CD4-positive, alpha-beta T cell treated with Interleukin-2 at 100 ng/mL for 4 hours (primary cell): Measurements from ENCODE around the gene LNX2.

Experiments used
- DNase-seq: peaks from one replicate; pipeline ENCODE4 v3.0.0-alpha.2; 2020; ENCODE audit warnings: low spot score

The LNX2 gene

DNA sequence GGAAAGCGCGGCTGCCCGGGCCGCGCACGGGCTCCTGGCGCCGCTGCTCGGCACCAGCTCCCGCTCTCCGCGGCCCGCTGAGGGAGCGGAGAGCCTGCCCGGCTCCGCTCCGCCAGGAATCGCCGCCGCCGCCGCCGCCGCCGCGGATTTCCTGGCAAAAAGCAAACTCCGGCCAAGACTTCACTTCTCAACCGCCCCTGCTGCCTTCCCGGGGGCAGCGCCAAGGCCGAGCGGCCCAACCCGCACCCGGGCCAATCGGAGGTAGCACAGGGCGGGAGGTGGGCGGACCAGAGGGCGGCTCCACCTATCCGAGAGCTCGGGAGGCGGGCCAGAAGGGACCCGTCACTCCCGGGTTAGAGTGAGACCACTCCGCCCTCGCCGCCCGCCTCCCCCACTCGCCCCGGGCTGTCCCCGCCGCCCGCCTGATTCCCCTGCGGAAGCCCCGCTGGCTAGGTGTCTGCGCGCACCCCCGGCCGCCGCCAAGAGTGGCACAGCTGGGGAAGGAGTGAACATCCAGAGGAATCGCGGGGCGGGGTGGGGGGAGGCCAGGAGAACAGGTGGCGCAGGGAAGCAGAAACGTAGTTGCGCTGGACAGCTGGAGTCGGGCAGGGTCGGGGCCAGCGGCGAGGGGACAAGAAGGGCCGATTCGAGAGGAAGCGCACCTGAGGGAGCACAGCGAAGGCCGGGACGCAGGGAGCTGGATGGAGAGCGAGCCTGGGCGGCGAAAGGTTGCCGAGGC lies at the start of gene LNX2:
Gene LNX2 (minus strand): TSS at position 153 of the 739 bp plus-strand sequence. CDS start 38,826 bp downstream, outside the sequence.
- peak; percentile 97 for DNase-seq

DNA sequence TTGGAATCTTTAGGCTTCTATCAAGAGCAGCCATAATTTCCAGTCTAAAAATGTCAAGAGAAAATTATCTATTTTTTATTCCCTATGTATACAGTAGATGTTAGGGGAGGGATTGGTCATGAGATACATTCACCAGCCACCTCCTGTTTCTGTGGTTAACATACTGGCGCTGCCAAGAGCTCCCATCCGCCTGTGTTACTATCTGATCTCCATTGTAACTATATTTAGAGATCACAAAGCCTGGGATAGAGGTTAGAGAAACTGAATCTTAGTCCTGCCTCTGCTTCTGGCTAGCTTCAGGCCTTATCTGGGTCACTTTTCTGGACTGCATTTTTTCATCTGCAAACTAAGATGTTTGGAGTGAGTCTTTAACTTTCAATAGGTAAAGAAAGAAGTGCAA lies 47.6 kb upstream of the LNX2 start:
- DNase-seq = no peak

DNA sequence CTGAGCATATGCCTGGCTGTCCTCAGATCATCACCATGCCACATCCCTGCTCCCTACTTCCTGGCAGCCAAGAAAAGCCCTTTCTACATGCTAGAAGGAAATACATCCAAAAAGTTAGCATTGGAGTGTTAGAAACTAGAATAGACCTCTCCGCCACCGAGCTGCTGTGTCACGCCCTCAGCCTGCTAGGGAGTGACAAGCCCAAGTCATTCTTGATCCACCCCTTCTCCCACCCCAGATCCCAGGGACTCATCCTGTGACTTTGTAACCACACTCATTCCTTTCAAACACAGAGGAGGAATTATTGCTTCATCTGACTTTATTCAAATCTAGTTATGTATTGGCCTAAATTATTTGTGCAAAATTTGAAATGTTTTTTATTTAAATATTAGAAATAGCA lies 46.6 kb upstream of the LNX2 start:
- no peak for DNase-seq

DNA sequence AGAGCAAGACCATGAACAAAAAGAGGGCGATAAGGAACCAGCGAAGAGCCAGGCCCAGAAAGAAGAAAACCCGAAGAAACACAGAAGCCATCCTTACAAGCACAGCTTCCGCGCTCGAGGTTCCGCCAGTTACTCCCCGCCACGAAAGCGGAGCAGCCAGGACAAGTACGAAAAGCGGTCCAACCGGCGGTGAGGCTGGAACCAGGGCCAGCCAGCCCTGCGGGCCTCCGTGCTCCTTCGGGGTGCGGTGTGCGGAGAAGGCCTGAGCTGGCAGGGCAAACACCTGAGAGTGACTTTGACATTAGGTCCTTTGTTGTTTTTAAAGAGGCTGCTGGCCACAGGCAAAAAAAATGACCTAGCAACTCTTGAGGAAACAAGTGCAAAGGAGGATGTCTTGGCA lies 45.4 kb upstream of the LNX2 start:
- DNase-seq = no peak

DNA sequence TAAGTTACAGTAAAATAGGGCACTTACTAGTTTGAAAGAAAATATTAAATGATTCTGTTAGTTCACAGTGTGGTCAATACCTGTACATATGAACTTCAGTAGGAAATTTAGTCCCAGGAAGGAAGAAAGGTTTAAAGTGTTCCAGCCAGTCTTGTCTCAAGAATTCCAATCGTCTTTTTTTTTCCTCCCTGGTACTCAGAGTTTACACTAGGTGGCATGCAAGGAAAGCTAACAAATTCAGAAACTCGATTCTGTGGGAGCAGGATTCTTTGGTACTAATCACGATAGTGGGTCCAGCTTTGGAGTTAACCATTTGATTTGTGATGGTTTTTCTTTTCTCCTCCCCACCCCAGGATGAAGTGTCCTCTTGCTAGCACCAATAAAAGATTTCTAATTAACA lies 45.0 kb upstream of the LNX2 start:
- no peak for DNase-seq

DNA sequence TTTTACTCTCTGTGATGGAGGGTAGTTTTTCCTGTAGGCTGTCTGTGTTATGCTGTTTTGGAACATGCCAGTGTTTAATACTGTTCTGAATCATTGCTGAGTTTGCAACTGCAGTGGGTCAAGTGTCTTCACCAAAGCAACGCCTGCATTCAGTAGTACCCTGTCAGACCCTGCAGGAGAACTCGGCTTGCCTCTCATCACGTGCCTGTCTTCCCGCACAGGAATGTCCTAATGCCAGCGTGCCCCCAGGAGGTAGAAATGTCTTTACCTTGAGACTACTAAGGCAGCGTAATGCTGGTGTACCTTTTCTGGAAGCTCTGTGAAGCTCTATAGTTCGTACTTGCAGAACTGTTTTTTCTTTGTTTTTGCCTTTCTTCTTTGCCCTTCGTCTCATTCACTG lies 43.6 kb upstream of the LNX2 start:
- DNase-seq = no peak

DNA sequence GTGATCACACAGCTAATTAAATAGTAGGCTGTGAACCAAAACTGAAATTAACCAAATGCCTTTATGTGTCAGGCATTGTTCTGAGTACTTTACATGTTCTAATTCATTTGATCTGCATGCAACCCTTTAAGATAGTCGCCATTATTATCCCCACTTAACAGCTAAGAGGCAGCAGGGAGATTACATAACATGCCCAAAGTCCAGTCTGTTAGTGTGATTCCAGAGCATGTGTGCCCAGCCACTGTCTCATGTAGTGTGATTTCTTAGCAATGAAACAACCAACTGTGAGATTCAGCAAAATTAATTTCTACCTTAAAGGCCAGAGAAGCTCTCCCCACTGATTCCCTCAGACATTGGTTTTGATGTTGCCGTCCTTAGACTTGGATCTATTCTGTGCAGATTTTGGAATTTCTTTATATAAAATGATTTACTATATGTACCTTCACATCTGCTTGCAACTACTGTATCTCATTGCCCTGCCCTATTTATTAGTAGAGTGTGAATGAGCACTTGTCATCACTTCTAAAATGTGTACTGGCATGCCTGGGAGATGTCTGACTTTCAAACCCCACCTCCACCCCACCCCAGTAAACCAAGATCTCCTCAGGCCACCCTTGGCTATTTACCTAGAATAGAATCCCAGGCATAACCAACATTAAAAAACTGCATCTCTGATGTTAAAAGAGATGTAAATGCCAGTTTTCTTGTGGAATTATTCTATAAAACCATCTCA lies 42.6 kb upstream of the LNX2 start:
- no peak for DNase-seq

DNA sequence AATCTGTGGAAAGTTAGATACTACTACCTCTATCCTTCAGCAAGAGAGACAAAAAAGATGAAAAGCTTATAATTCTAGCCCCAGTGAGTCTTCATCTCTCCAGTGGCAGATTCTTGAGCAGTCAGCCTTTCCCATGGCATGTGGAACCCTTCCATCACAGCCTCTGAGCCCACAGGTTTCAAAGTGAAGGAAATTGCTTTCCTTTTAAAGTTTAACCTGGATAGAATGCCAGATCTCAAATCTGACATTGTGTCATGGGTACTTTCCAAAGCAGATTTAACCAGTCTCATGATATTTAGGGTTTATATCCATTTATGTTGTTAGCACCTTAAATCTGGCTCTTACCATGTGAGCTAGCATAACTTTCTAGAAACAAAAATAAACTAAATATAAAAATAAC lies 40.7 kb upstream of the LNX2 start:
- no peak for DNase-seq

DNA sequence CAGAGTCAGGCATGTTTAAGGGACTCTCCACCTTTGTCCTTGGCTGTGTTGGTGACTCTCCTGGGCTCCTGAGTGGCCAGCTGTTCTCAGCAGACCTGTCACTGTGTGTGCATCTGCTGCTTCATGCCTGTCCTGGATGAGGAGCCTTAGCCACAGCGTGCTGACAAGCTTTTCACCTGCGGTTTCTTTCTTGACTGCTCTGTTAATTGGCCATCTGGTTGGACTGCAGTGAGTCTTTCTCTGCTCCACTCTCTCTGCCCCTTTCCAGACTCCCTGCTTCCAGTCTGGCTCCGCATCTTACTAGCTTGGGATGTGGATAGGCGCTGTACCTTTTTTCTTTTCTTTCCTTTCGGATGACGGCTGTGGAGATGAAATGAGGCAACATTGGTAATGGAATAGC lies 40.2 kb upstream of the LNX2 start:
- no peak for DNase-seq

DNA sequence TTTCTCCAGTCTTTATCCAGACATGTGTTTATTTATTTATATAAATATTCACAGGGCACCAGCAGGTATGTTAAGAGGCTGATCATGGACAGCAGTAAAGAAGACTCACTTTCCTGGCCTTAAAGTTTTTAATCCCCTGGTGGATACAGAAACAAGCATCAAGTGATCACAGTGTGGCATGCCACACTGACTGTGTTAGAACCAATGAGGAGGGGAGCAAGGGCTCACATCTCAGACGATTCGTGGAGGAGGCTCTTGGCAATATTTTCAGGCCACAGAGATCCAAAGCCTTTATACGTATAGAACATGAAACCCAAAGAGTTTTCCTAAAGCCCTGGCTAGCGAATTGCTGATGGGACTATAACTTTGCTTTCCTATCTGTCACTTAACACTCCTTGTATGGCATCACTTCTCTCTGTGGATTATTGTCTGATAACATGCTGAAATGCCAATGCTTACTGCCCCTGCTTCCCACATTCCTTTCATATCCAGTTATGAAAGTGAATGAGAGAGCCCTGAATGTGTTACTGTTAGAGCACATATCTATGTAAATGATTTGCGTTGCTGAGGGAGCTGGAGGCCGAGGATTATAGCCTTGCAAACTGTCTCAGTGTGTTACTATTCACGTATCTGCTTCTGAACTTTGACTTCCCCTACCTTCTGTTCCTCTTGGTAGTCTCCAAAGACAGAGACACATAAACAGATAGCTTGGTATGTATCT lies 39.0 kb upstream of the LNX2 start:
- no peak for DNase-seq

DNA sequence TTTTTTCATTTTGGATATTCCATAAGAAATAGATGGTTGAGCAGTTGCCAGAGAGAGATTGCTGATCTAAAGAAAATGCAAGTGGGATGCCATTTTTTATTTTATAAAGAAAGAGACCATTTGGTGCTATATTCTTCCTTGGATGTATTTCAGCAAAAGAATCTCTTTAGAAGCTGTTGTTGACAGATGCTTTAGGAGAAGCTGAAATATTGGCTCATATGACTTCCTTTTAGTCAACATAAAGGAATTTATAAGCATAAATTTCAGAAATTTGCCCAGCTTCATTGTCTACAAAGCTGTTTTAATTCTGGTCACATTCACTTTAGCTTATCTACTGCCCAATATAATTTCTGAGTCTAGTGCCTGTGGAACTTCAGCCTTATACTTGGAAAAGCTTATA lies 38.2 kb upstream of the LNX2 start:
- no peak for DNase-seq

DNA sequence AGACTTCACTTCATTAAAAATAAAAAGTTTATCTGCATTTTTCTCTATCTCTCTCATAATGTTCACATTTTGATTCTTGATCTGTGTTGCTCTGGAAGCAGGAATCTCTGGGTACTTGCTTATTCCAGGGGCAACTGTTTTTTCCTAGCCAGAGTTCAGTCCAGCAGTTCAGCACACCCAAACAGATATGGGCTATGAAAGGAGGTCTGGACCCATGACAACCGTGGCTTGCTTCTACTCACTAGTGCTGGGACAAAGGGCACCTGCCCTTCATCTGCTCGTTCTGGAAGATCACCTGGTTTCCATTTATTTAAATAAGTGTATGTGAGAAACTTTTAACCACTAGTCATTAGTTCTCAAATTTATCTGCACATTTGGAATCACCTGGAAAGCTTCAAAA lies 37.4 kb upstream of the LNX2 start:
- no peak for DNase-seq

DNA sequence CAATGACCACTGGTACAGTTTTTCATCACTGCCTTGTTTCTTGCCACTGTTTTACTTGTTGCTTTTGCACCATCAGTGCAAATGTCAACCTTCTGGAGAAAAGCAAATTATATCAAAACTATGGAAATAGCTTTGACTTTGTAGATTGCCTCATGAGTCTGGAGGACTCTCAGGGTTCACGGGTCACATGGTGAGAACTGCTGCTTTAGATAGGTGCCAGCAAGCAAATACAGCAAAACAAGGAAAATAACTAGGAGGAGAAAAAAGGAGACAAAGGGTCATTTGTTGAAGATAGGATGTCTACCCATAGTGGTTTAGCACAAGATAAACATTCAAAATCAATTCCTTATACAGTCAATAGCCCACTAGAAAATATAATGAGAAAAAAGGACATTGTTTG lies 34.5 kb upstream of the LNX2 start:
- DNase-seq = no peak

DNA sequence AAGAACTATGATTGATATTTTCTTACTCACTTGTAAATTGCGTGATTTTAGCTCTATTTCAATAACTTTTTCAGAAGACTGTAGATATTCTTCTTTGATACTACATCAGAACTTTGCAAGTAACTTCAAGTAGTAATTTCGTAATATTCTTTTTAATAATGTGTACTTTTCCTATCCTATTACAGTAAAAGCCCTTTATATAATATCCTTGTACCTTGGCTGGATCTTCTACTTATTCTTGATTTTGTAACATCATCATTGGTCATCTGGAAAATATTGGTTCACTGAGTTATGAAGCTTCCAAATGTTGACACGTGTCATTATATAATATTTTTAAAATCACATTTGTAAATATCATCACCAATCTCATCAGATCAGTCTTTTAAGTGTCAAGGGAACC lies 33.7 kb upstream of the LNX2 start:
- DNase-seq = no peak

DNA sequence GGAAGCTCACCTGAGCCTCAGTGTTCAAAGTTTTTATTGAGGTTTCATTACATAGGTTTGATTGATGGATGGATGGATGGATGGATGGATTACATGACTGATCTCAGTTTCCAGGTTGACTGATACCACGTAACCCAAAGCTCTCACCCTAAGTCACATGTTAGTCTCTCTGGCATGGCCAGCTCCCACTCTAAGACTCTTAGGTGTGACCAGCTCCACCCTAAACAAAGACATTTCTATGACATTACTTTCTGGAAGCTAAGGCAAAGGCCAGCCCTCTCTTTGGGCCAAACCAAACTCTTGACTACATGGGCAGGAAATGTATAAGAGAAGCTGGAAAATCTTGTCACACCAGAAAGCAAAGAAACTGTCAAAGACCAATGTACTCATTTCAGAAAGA lies 30.0 kb upstream of the LNX2 start:
- no peak for DNase-seq

DNA sequence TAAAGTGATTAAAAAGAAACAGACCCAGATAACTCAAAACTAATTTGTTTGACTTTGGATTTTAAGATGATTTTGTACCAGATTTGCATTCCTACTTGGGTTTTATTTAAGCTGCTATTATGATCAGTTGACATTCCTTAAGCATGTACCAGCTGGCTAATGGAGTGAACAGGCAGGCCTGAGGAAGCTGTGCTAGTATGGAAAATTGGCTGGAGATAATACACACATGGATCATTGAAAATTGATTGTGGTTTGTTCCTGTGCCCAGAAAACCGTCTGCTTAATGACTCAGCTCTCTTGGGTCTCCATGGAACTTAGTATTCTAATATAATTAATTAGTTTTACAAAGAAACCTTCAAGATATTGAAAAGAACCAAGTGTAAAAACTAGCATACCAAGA lies 24.0 kb upstream of the LNX2 start:
- DNase-seq = no peak

DNA sequence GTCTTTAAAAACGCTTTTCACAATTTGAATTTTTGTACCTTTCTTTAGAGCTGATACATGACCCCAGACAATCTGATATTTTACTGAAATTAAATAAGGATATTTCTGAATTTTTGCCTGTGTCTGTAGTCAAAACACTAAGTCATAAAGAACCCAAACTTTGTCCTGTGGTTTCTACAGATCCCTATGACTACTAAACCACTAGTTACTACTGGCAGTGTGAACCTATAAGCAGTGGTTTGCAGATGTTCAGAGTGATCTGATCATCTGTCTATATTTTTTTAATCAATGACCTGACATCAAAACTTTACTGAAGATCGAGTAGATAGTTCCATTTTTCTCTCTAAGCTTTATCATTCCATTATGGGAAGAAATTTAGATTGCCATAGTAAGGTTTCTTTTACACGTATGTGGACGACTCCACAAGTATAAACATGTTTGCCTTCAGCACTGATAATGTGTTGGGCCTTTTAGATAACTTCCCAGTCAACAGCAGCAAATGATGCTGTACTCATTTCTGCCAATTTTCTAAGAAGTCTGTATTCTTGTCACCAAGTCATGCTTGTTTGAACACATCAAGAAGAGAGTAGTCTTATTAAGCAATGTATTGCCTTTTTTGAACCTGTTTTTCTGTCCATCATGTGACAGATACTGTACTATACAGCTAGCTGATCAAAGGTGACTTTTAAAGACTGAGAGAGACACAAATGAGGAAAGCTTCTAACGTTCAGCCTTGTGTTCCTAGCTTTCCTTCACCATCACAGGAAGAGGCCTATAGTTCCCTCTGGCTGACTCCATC lies 23.2 kb upstream of the LNX2 start:
- no peak for DNase-seq

DNA sequence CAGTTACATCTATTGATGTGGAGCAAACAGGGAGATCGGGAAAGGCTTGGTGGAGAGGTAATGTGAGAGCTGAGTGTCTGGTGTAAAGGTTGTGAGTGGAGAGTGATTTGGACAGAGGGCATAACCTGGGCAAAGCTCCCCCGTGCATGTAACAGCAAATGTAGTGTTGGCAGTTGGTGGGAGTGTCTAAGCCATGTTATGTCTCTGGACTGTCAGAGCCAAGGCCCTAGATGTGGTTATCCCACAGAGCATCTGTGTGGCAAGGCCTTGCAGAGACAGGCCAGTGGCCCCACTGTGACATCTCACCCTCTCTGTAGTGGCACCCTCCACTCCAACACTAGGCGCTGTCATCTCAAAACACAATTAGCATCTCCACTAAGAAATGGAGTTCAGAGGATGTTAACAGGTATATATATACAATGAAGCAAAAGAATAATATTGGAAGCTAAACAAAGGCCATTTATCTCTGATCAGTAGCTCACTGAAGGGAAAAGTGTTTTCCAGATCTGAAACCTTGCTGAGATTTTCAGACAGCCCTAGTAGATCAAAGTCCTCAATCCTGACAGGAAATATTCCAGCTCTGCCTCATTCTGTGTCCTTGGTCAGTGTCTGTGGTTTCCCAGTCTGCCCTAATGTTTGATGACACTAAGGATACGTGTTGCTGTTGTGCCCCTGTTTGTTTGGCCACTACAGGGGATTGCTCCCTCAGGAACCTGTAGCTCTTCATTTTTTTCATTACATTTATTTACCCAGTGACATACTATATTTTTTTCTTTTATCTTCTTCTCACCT lies 21.6 kb upstream of the LNX2 start:
- DNase-seq = no peak

DNA sequence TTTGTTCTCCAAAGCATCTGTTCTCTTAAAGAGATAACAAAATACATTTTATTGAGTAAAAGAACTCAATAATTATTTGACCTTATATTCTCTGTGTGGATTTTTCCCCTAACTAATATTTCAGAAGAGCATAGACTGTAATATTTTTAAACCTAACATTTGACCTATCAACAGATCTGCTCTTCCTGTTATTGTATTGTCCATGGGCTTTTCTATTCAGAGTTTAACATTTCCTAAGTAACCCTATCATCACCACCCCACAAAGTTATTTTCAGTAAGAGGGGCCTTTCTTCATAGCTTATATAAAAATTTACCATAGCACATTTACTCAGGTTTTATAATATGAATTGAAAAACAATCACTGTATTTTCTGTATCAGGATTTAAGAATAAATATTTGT lies 18.9 kb upstream of the LNX2 start:
- no peak for DNase-seq

DNA sequence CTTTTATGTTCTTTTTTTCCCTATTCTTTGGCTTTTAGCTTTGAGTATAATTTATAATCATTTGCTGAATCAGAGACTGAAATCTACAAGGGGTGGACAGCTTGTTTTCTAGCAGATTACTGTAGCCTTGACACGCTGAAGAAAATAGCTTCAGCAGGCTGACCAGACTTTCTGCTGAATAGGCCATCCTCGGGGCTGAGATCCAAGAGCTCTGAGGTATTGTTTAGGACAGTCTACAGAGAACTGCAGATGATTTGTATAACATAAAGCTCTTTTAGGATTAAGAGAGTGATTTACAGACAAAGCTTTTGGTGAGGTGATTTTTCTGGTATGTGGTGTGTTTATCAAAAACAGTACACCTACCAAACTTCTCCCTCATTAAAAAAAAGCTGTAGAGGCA lies 18.2 kb upstream of the LNX2 start:
- DNase-seq = no peak

DNA sequence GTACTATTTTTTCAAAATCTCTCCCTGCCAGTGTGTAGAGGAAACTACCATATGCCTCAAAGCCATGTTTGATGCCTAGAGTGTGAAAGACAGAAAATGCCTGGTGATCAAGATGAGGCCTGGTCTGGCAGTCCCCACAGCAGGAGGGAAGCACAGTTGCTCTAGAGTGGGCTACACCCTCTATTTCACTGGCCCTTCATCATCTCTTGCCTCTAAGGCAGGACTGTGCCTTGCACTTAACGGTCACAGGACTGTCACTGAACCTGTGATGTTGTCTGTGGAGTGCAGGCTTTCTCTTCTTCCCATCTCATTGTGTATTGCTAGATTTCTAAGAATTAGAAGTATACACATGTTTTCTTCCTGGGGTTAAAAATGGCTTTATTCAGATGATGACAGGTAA lies 17.7 kb upstream of the LNX2 start:
- no peak for DNase-seq

DNA sequence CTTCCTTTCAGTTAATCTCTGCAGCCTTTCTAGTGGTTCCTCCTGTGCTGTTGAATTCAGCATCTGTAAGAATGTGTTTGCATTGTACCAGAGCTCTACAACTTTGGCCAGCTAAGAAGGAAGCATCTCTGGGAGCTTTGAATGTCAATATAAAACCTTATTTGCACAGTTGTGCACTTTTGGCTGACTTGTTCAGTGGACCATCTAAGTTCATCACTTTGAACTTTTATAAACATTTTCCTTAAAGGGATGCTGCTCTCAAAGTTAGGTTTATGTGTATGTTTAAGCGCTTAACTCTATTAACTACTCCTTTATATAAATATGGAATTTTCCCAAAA lies 16.9 kb upstream of the LNX2 start:
- no peak for DNase-seq
